ENCODE measurements around the gene VPS4B. TPM values are rescaled to one million over a fixed set of nuclear protein-coding genes. Genes with fewer than 3 reads are reported as not detected.
A peak's percentile ranks its signal among the peaks of the same experiment; 100 is the strongest.

Gene VPS4B
- total RNA-seq, 1 donor: 47.4 TPM

GRCh38 chr18:63339920-63340484 lies 82.3 kb downstream of the VPS4B start:
- H3K27ac ChIP-seq (ENCODE audit: low read depth, low read length): no peak overlapping the region
- H4K20me1 ChIP-seq (ENCODE audit: insufficient read depth, low read length): no peaks in the 10 kb centered on the region
- no peaks in the 10 kb centered on the region for H3K9me3 ChIP-seq (ENCODE audit: low read depth, low read length)
- DNase-seq (ENCODE audit: insufficient read length, low spot score, missing footprints): no peak
- TF ChIP-seq CTCF (IDR thresholded peaks at IDR 0.05; ENCODE audit: extremely low read depth, low read depth, low read length): peak; percentile 65
- peaks cover 5% of the 10 kb centered on the region for H3K79me2 ChIP-seq (ENCODE audit: insufficient read depth, low read length)
- no peaks in the 10 kb centered on the region for H3K27me3 ChIP-seq (ENCODE audit: insufficient read depth, low read length)
- no peak overlapping the region for H3K4me3 ChIP-seq (ENCODE audit: insufficient read depth, low read length)
- no peak overlapping the region for H3K4me2 ChIP-seq (ENCODE audit: insufficient read depth, low read length)
- H2AFZ ChIP-seq (ENCODE audit: low read length): no peak overlapping the region
- H3K36me3 ChIP-seq (ENCODE audit: insufficient read depth, low read length): peaks cover 64% of the 10 kb centered on the region
- peaks cover 10% of the 10 kb centered on the region for H3K4me1 ChIP-seq (ENCODE audit: insufficient read depth, low read length)

Other genes with a start within 250 kb of the VPS4B start
- gene BCL2, start 102.7 kb downstream of the VPS4B start, total RNA-seq: 10.6 and 11.9 TPM in 2 replicates
- gene KDSR, start 55.3 kb downstream of the VPS4B start, total RNA-seq: 46.3 and 53.0 TPM in 2 replicates
- gene SERPINB5, start 54.5 kb upstream of the VPS4B start, total RNA-seq: not detected in 2 replicates
- gene SERPINB12, start 119.9 kb upstream of the VPS4B start, total RNA-seq: not detected in 2 replicates
- gene SERPINB13, start 164.9 kb upstream of the VPS4B start, total RNA-seq: under 0.01 TPM in 1 of 2 replicates, not detected in the other
- 0.29 TPM in 1 of 2 replicates, not detected in the other for gene SERPINB4, start 221.8 kb upstream of the VPS4B start, total RNA-seq
- gene SERPINB3, start 239.4 kb upstream of the VPS4B start, total RNA-seq: not detected in 2 replicates

Data from osteoblast (primary cell).